NOMO-1 treated with DMSO at 0.1 percent for 48 hours (cell line): ENCODE measurements around the gene ORC3.
"Not testable (repeated sequence)": the region's sequence is repeated elsewhere in the genome, so short reads cannot be mapped to it uniquely, and the experiment has no call there.

ENCODE experiments used
- DNase-seq: peaks from one replicate; lab custom pipeline; 2025; ENCODE audit not compliant: unreplicated experiment; lab: John Stamatoyannopoulos, UW

The ORC3 gene

GRCh38 chr6:87658516-87658915 lies 68.6 kb downstream of the ORC3 start:
- DNase-seq = no peak

GRCh38 chr6:87660226-87660911 lies 70.4 kb downstream of the ORC3 start:
- DNase-seq = no peak

DNA sequence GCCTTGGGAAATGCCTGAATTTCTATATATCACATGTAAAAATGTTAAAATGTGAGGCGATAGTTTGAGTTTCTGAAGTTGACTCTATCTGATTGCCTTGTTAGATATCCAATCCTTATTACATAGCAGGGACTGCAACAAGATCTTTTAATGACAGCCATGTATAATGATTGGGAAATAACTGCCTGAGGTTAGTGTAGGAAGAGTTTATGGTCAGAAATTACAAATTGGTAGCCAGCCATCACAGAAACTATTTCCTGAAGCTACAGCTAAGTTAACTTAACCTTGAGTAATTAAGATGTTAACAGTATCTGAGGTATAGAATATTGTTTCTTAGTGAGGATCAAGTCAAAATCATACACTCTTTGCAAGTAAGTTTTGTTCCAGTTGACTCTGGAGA lies 71.1 kb downstream of the ORC3 start:
- DNase-seq = peak; percentile 51

- no peak for DNase-seq
These were observed 71.6 kb downstream of the ORC3 start for GRCh38 chr6:87661503-87661902.

DNA sequence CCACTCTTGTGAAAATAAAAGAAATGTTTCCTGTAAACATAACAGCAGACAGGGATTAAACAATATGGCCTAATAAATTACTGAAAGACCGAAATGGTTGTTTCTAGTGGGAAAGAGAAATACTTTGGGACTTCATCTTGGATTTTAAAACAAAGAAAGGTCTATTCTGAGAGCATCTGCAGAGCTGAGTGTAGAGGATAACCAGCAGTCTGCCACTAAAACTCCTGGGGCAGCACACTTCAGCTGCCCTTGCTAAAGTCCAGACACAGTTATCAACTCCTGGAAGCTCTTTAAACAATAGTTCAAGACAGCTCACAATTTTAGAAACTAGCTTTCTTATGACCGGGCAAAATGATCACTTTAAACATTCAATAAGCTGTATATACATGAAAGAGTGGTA lies 73.5 kb downstream of the ORC3 start:
- DNase-seq = no peak

GRCh38 chr6:87664921-87665485 lies 75.1 kb downstream of the ORC3 start:
- DNase-seq = no peak

- no peak for DNase-seq
These were observed 77.1 kb downstream of the ORC3 start for GRCh38 chr6:87667032-87667431.

DNA sequence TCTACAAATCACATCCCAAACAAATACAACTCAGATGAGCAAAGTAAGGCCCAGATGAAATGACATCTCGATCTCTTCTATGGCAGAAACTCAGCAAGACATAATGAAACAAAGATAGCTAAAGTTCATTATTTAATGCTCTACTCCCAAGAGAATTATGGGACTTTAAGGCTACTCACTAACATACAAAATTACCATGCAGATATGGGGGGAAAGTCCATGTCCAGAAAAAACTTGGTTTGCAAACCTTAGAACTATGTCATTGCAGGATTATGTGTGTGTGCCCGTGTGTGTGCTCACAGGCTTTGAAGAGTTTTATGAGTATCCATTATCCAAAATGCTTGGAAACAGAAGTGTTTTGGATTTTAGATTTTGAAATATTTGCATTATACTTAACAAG lies 78.1 kb downstream of the ORC3 start:
- no peak for DNase-seq

GRCh38 chr6:87669051-87669450 lies 79.1 kb downstream of the ORC3 start:
- DNase-seq = no peak

DNA sequence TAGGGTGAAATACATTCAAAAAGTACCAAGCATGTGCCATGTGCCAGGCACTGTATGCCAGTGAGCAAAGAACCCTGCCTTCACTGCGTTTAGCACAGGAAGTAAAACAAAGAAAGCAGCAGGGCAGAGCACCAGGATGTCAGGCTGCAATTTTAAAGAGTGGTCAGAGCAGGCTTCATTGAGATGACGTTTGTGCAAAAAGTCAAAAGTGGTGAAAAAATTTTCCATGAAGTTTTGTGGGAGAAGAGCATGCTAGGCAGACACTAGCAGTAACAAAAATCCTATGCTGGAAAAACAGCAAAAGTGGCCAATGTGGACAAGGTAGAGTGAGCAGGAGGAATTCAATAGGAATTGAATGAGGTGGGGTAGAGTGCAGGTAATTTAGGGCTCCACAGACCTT lies 80.8 kb downstream of the ORC3 start:
- no peak for DNase-seq

DNA sequence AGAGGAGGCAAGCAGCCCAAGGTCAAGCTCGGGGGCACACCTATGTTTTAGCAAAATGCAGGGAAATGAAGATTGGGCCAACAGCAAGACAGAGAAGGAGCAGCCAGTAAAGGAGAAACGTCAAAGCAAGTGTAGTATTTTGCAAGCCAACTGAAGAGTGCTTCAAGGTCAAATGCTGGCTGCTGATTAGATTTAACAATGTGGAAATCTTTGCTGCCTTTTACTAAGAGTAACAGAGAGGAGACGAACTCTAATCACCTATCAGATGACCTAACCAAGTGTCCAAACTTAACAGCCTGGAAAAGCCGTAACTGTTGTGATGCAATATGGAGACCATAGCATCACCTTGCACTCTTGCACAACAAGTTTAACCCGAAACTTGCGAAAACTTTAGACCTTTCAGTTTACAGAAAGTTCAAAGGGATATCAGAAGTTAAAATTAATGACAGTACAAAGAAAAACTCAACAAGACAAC lies 81.7 kb downstream of the ORC3 start:
- peak; percentile 78 for DNase-seq

GRCh38 chr6:87672641-87673040 lies 82.7 kb downstream of the ORC3 start:
- no peak for DNase-seq

- DNase-seq = no peak
These were observed 83.3 kb downstream of the ORC3 start for GRCh38 chr6:87673237-87673636.

DNA sequence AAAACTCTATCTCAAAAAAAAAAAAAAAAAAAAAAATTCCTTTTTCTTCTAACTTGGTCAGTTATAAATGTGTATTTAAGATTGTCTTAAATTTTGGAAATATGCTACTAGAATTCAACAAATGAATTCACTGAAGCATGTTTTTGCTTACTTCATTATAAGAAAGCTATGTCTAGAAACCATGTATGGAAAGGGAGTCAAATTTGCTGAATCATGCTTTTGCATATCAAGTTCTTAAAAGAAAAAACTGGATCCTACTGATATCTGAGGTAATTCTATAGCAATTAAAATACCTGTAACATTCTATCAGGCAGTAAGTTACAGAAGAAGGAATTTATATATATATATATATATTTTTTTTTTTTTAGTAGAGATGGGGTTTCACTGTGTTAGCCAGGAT lies 84.4 kb downstream of the ORC3 start:
- no peak for DNase-seq

- DNase-seq = peak; percentile 15
These were observed 85.2 kb downstream of the ORC3 start for GRCh38 chr6:87675004-87675681.

- peak; percentile 27 for DNase-seq
These were observed 92.4 kb downstream of the ORC3 start for GRCh38 chr6:87682310-87682709.

DNA sequence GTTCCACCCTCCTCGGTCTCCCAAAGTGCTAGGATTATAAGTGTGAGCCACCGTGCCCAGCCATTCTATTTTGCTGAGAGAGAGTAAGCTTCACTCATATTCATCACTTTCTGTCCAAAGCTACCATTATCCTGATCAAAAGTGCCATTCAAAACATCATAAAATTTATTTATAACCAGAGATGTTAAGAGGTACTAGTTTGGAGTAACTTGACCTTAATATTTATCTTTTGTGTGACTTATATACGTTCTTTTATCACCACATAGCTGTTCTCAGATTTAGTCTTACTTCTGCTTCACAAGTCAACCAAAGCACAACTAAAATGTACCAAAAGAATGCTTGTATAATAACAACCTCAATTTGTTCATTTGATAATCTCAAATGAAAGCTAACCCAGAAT lies 94.0 kb downstream of the ORC3 start:
- DNase-seq = no peak

GRCh38 chr6:87684895-87685654 lies 95.1 kb downstream of the ORC3 start:
- DNase-seq = no peak

DNA sequence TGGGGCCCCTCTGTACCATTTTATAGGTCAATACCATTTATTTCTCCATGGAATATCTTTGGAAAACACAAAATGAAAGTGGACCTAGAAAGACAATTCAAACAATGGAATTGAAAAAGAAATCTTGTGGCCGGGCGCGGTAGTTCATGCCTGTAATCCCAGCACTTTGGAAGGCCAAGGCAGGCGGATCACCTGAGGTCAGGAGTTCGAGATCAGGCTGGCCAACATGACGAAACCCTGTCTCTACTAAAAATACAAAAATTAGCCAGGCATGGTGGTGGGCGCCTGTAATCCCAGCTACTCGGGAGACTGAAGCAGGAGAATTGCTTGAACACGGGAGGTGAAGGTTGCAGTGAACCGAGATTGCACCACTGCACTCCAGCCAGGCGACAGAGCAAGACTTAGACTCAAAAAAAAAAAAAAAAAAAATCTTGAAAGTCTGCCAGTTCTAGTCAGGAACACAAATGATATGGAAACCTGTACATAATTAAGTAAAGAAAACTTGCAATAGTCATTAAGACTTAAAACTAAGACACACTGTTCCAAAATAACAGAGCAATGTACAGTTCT lies 96.8 kb downstream of the ORC3 start:
- not testable (repeated sequence) for DNase-seq

DNA sequence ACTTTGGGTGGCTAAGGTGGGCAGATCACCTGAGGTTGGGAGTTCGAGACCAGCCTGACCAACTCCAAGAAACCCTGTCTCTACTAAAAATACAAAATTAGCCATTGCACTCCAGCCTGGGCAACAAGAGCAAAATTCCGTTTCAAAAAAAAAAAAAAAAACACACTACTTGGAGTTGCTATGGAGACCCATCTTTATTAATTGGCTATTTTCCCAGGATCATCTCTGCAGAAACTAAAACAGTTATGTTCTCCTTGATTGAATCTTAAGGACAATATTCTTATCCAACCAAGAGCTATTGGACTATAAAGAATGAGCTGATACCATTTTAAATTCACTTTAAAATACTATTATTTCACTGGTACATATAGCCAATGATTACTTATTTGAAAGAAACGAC lies 97.4 kb downstream of the ORC3 start:
- DNase-seq = no peak

DNA sequence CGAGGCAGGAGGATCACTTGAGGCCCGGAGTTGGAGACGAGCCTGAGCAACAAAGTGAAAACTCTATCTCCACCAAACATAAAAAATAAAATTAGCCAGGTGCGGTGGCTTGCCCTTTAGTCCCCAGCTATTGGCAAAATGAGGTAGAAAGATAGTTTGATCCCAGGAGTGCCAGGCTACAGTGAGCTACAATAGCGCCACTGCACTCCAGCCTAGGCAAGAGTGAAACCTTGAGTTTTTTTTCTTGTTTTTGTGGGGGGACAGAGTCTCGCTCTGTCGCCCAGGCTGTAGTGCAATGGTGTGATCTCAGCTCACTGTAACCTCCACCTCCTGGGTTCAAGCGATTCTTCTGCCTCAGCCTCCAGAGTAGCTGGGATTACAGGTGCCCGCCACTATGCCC lies 98.0 kb downstream of the ORC3 start:
- not testable (repeated sequence) for DNase-seq
